Neural progenitor cell (in vitro differentiated cells): Measurements from ENCODE around the gene REG4. TPM values are rescaled to one million over a fixed set of nuclear protein-coding genes. Genes with fewer than 3 reads are reported as not detected.

Experiments used
- DNase-seq: peaks from one replicate; pipeline ENCODE4 v3.0.0-alpha.2; 2016; ENCODE audit warnings: low spot score
- H2AFZ ChIP-seq: fragments of 200-600 bp; sonication (generic); replicated peaks from 2 replicates; pipeline ENCODE4 v1.6.1; 2016; ENCODE audit warnings: antibody characterized with exemption
- H3F3A ChIP-seq: fragments of 200-600 bp; sonication (generic); 2 replicates; pipeline ENCODE4 v1.6.1; 2016; ENCODE audit warnings: antibody characterized with exemption, low read depth
- H3K27ac ChIP-seq: fragments of 200-600 bp; sonication (generic); 2 replicates; pipeline ENCODE4 v1.5.1; 2016; ENCODE audit warnings: mild to moderate bottlenecking
- H3K27me3 ChIP-seq: fragments of 200-600 bp; sonication (generic); 2 replicates; pipeline ENCODE4 v1.6.1; 2016; ENCODE audit warnings: mild to moderate bottlenecking, moderate library complexity
- H3K36me3 ChIP-seq: fragments of 200-600 bp; sonication (generic); 2 replicates; pipeline ENCODE4 v1.5.1; 2016
- H3K4me1 ChIP-seq: fragments of 200-600 bp; sonication (generic); 2 replicates; pipeline ENCODE4 v1.6.1; 2016; ENCODE audit warnings: mixed run types
- H3K4me2 ChIP-seq: fragments of 200-600 bp; sonication (generic); 2 replicates; pipeline ENCODE4 v1.6.1; 2016
- H3K4me3 ChIP-seq: fragments of 200-600 bp; sonication (generic); 2 replicates; pipeline ENCODE4 v1.5.1; 2016
- H3K79me2 ChIP-seq: fragments of 200-600 bp; sonication (generic); 2 replicates; pipeline ENCODE4 v1.6.1; 2016; ENCODE audit warnings: low read depth
- H3K9ac ChIP-seq: fragments of 200-600 bp; sonication (generic); 2 replicates; pipeline ENCODE4 v1.6.1; 2016
- H3K9me3 ChIP-seq: fragments of 200-600 bp; sonication (generic); 2 replicates; pipeline ENCODE4 v1.5.1; 2016; ENCODE audit warnings: low read depth
- H4K20me1 ChIP-seq: fragments of 200-600 bp; sonication (generic); 2 replicates; pipeline ENCODE4 v1.6.1; 2016; ENCODE audit warnings: low read depth
- H3K27ac Mint-ChIP-seq: 3 replicates; pipeline ENCODE4 v1.8.0; 2021; ENCODE audit warnings: mixed read lengths
- H3K27me3 Mint-ChIP-seq: 2 replicates; pipeline ENCODE4 v1.8.0; 2022; ENCODE audit warnings: low read depth, mild to moderate bottlenecking, inconsistent platforms, moderate library complexity, mixed read lengths; ENCODE audit not compliant: insufficient read depth
- H3K36me3 Mint-ChIP-seq: 3 replicates; pipeline ENCODE4 v1.8.0; 2021; ENCODE audit warnings: mixed read lengths
- H3K4me1 Mint-ChIP-seq: 3 replicates; pipeline ENCODE4 v1.8.0; 2021; ENCODE audit warnings: mixed read lengths
- H3K4me3 Mint-ChIP-seq: 3 replicates; pipeline ENCODE4 v1.8.0; 2021; ENCODE audit warnings: mild to moderate bottlenecking, moderate library complexity, mixed read lengths
- H3K9me3 Mint-ChIP-seq: 3 replicates; pipeline ENCODE4 v1.8.0; 2020; ENCODE audit warnings: mixed read lengths
- EZH2 ChIP-seq: fragments of 200-600 bp; sonication (generic); IDR thresholded peaks from 2 replicates; pipeline ENCODE4 v1.6.1; 2017; ENCODE audit warnings: antibody characterized with exemption, mild to moderate bottlenecking, moderate library complexity
- EZH2phosphoT487 ChIP-seq: fragments of 200-600 bp; sonication (generic); IDR thresholded peaks from 2 replicates; pipeline ENCODE4 v1.6.1; 2017; ENCODE audit warnings: antibody characterized with exemption
- total RNA-seq: library from RNA; depleted of rRNA; stranded (reverse); fragments of >200 nt; gene quantifications from 2 replicates; pipeline ENCODE4 v1.2.3, GENCODE V29; 2015; ENCODE audit warnings: low replicate concordance
- TF ChIP-seq, protein P1 (sequence below): fragments of 200-600 bp; sonication (generic); IDR thresholded peaks from 2 replicates; pipeline ENCODE4 v1.5.1; 2017; ENCODE audit warnings: antibody characterized with exemption, mild to moderate bottlenecking

The REG4 gene
- total RNA-seq, 1 donor from 2014 or later, result not detected

- H3K27me3 Mint-ChIP-seq, result no peaks in the 10 kb centered on the region
- no peaks in the 10 kb centered on the region for H3K9me3 ChIP-seq
- no peaks in the 10 kb centered on the region for H3K79me2 ChIP-seq
- no peak overlapping the region for H3K9ac ChIP-seq
- H3K4me3 Mint-ChIP-seq, result no peak overlapping the region
- H3K27ac ChIP-seq, result no peak overlapping the region
- TF ChIP-seq, protein P1, sequence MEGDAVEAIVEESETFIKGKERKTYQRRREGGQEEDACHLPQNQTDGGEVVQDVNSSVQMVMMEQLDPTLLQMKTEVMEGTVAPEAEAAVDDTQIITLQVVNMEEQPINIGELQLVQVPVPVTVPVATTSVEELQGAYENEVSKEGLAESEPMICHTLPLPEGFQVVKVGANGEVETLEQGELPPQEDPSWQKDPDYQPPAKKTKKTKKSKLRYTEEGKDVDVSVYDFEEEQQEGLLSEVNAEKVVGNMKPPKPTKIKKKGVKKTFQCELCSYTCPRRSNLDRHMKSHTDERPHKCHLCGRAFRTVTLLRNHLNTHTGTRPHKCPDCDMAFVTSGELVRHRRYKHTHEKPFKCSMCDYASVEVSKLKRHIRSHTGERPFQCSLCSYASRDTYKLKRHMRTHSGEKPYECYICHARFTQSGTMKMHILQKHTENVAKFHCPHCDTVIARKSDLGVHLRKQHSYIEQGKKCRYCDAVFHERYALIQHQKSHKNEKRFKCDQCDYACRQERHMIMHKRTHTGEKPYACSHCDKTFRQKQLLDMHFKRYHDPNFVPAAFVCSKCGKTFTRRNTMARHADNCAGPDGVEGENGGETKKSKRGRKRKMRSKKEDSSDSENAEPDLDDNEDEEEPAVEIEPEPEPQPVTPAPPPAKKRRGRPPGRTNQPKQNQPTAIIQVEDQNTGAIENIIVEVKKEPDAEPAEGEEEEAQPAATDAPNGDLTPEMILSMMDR, result no peak
- TF ChIP-seq EZH2 (no peak), EZH2phosphoT487 (no peak)
- H3K4me1 ChIP-seq, result peaks cover 13% of the 10 kb centered on the region
- H3K4me1 Mint-ChIP-seq, result peaks cover 11% of the 10 kb centered on the region
- no peak for DNase-seq
- H3K4me2 ChIP-seq, result no peak overlapping the region
- no peaks in the 10 kb centered on the region for H3K36me3 Mint-ChIP-seq
- H3K27ac Mint-ChIP-seq, result no peak overlapping the region
- H3K36me3 ChIP-seq, result no peaks in the 10 kb centered on the region
- no peak overlapping the region for H3K4me3 ChIP-seq
- peaks cover 4% of the 10 kb centered on the region for H3K9me3 Mint-ChIP-seq
- H4K20me1 ChIP-seq, result no peaks in the 10 kb centered on the region
- no peaks in the 10 kb centered on the region for H3F3A ChIP-seq
- H3K27me3 ChIP-seq, result no peaks in the 10 kb centered on the region
- H2AFZ ChIP-seq, result no peak overlapping the region
Observed at GRCh38 chr1:119767486-119767885, 43.8 kb downstream of the REG4 start.

GRCh38 chr1:119766374-119766794 lies 44.9 kb downstream of the REG4 start:
- peaks cover 11% of the 10 kb centered on the region for H3K4me1 Mint-ChIP-seq
- H3K4me3 Mint-ChIP-seq, result no peak overlapping the region
- H4K20me1 ChIP-seq, result no peaks in the 10 kb centered on the region
- no peaks in the 10 kb centered on the region for H3K36me3 ChIP-seq
- H3K4me2 ChIP-seq, result no peak overlapping the region
- H3K9ac ChIP-seq, result no peak overlapping the region
- no peaks in the 10 kb centered on the region for H3K79me2 ChIP-seq
- no peak overlapping the region for H3K27ac ChIP-seq
- H3K9me3 Mint-ChIP-seq, result peaks cover 4% of the 10 kb centered on the region
- no peak overlapping the region for H3K27ac Mint-ChIP-seq
- no peaks in the 10 kb centered on the region for H3F3A ChIP-seq
- no peak overlapping the region for H3K4me3 ChIP-seq
- H3K27me3 ChIP-seq, result no peaks in the 10 kb centered on the region
- H3K4me1 ChIP-seq, result peaks cover 12% of the 10 kb centered on the region
- TF ChIP-seq, protein P1, result no peak
- TF ChIP-seq EZH2phosphoT487, result no peak
- no peak for TF ChIP-seq EZH2
- H3K36me3 Mint-ChIP-seq, result no peaks in the 10 kb centered on the region
- H3K9me3 ChIP-seq, result no peaks in the 10 kb centered on the region
- peak overlapping the region; percentile 7 for H2AFZ ChIP-seq
- DNase-seq, result no peak
- H3K27me3 Mint-ChIP-seq, result no peaks in the 10 kb centered on the region

- Mint-ChIP-seq H3K36me3 (no peaks in the 10 kb centered on the region), H3K4me1 (peaks cover 11% of the 10 kb centered on the region), H3K4me3 (no peak overlapping the region), H3K27me3 (no peaks in the 10 kb centered on the region), H3K9me3 (peaks cover 4% of the 10 kb centered on the region), H3K27ac (no peak overlapping the region)
- no peaks in the 10 kb centered on the region for H3K9me3 ChIP-seq
- H3K4me2 ChIP-seq, result no peak overlapping the region
- no peaks in the 10 kb centered on the region for H3K36me3 ChIP-seq
- no peaks in the 10 kb centered on the region for H3K79me2 ChIP-seq
- no peaks in the 10 kb centered on the region for H3F3A ChIP-seq
- no peak overlapping the region for H2AFZ ChIP-seq
- H3K4me3 ChIP-seq, result no peak overlapping the region
- H4K20me1 ChIP-seq, result no peaks in the 10 kb centered on the region
- no peak overlapping the region for H3K27ac ChIP-seq
- TF ChIP-seq, protein P1, result no peak
- no peak for TF ChIP-seq EZH2
- no peak for TF ChIP-seq EZH2phosphoT487
- DNase-seq, result no peak
- H3K9ac ChIP-seq, result no peak overlapping the region
- H3K27me3 ChIP-seq, result no peaks in the 10 kb centered on the region
- H3K4me1 ChIP-seq, result peaks cover 9% of the 10 kb centered on the region
Observed at GRCh38 chr1:119764220-119764619, 47.0 kb downstream of the REG4 start.
